Astrocyte (in vitro differentiated cells and primary cell): ENCODE measurements around the gene SPNS3.

Experiments used
- EZH2 ChIP-seq: IDR thresholded peaks from 2 replicates; pipeline ENCODE4 v1.6.1; 2012; ENCODE audit warnings: mild to moderate bottlenecking, low read length, inconsistent platforms; ENCODE audit not compliant: insufficient read depth
- TF ChIP-seq, protein P1 (sequence below): IDR thresholded peaks from 2 replicates; pipeline ENCODE4 v1.5.1; 2011; ENCODE audit warnings: low read depth, mild to moderate bottlenecking, inconsistent platforms, low read length, moderate library complexity; ENCODE audit not compliant: insufficient read depth

- TF ChIP-seq, protein P1, sequence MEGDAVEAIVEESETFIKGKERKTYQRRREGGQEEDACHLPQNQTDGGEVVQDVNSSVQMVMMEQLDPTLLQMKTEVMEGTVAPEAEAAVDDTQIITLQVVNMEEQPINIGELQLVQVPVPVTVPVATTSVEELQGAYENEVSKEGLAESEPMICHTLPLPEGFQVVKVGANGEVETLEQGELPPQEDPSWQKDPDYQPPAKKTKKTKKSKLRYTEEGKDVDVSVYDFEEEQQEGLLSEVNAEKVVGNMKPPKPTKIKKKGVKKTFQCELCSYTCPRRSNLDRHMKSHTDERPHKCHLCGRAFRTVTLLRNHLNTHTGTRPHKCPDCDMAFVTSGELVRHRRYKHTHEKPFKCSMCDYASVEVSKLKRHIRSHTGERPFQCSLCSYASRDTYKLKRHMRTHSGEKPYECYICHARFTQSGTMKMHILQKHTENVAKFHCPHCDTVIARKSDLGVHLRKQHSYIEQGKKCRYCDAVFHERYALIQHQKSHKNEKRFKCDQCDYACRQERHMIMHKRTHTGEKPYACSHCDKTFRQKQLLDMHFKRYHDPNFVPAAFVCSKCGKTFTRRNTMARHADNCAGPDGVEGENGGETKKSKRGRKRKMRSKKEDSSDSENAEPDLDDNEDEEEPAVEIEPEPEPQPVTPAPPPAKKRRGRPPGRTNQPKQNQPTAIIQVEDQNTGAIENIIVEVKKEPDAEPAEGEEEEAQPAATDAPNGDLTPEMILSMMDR = no peak
- TF ChIP-seq EZH2 = no peak
These were observed 22.5 kb upstream of the SPNS3 start for GRCh38 chr17:4411201-4411600.
